Measurements from ENCODE around the gene DNAH8.

GRCh38 chr6:38897507-38897906 is 182.4 kb downstream of the DNAH8 start:
- no peak for TF ChIP-seq CTCF (IDR thresholded peaks at IDR 0.05; ENCODE audit: poor library complexity)
- no peak for TF ChIP-seq EZH2phosphoT487 (IDR thresholded peaks at IDR 0.05; ENCODE audit: low read depth, severe bottlenecking, unreplicated experiment)
- no peak for TF ChIP-seq EZH2 (IDR thresholded peaks at IDR 0.05; ENCODE audit: borderline replicate concordance)
